ENCODE measurements around the gene COMMD3. TPM values are rescaled to one million over a fixed set of nuclear protein-coding genes. Genes with fewer than 3 reads are reported as not detected.

COMMD3 gene
- total RNA-seq, 1 experiment from 2014 or later: 2.6 TPM

DNA sequence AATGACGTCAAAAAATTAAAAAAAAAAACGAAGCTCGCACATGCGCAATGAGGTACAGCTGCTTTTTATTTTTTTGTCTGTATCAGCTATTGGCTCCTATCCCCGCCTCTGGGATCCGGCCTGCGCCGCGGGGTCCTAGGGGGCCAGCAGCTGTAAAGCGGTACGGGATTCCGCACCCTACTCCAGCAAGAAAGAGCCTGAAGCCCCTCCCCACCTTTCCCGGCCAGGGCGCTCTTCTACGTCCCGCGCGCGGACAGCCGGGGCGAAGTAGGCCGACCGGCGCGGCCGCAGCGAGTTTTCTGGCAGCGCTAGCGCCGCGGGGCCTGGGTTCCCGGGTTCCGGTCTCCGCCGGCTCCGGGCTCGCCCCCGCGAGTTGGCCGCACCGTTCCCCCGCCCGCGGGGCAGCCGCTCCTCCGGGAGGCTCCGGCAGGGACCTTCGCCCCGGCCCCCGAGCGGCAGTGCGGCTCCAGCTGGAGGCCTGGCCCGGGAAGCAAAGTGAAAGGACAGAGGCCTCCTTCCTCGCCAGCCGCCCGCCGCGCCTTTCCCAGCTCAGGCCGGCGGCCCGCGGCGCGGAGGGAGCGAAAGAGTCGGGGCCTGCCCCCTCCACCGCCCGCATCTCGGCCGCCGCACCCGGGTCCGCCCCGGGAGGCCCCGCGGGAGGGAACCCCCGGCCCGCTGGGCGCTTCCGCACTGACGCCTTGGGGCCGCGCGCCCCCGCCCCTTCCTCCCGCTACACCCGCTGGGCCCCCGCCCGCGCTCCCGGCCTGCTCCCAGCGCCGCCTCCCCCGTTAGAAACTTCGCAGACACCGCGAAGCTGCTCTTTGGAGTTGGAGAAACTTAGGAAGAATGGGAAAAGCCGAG lies 24.4 kb downstream of the COMMD3 start (continued):
- no peak for TF ChIP-seq ZNF281 (CRISPR knock-in tag; IDR thresholded peaks at IDR 0.05)
- TF ChIP-seq, protein P1, sequence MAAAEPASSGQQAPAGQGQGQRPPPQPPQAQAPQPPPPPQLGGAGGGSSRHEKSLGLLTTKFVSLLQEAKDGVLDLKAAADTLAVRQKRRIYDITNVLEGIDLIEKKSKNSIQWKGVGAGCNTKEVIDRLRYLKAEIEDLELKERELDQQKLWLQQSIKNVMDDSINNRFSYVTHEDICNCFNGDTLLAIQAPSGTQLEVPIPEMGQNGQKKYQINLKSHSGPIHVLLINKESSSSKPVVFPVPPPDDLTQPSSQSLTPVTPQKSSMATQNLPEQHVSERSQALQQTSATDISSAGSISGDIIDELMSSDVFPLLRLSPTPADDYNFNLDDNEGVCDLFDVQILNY (CRISPR knock-in tag; IDR thresholded peaks at IDR 0.05): no peak
- no peak for TF ChIP-seq PRDM15 (CRISPR knock-in tag; IDR thresholded peaks at IDR 0.05)
- no peak for TF ChIP-seq NR1H2 (CRISPR knock-in tag; IDR thresholded peaks at IDR 0.05)
- peak; percentile 23; the same call in 1 of the 2 replicates for TF ChIP-seq HMGXB4 (CRISPR knock-in tag; IDR thresholded peaks at IDR 0.05)
- no peak for TF ChIP-seq KAT7 (CRISPR knock-in tag; IDR thresholded peaks at IDR 0.05; ENCODE audit: borderline replicate concordance)

- POLR2A ChIA-PET: interaction anchor here (0.8 to 1.0 kb wide), 2 partner anchors 29 to 842 kb away, joined by 3 to 4 read pairs; no protein-coding TSS in a partner anchor
- Mint-ChIP-seq H3K9me3 (no peaks in the 10 kb centered on the region), H3K4me3 (peak overlapping the region; percentile 60), H3K27ac (no peak overlapping the region), H3K4me1 (peaks cover 18% of the 10 kb centered on the region), H3K36me3 (no peaks in the 10 kb centered on the region), H3K27me3 (ENCODE audit: low read depth) (peaks cover 96% of the 10 kb centered on the region)
- CTCF ChIA-PET: no interaction called here
- TF ChIP-seq SOX15 (CRISPR knock-in tag; IDR thresholded peaks at IDR 0.05): no peak
- TF ChIP-seq, protein P1 (CRISPR knock-in tag; IDR thresholded peaks at IDR 0.05): no peak
- no peak for TF ChIP-seq ATF1 (CRISPR knock-in tag; IDR thresholded peaks at IDR 0.05)
- TF ChIP-seq ZNF138 (CRISPR knock-in tag; conservative IDR thresholded peaks at IDR 0.05): no peak
- TF ChIP-seq ZNF416 (CRISPR knock-in tag; IDR thresholded peaks at IDR 0.05): no peak
- no peak for TF ChIP-seq KAT7 (CRISPR knock-in tag; IDR thresholded peaks at IDR 0.05; ENCODE audit: borderline replicate concordance)
- TF ChIP-seq CBFB (CRISPR knock-in tag; IDR thresholded peaks at IDR 0.05; ENCODE audit: low read depth): no peak
- no peak for TF ChIP-seq FOXP1 (CRISPR knock-in tag; IDR thresholded peaks at IDR 0.05; ENCODE audit: borderline replicate concordance)
- TF ChIP-seq ZNF512 (CRISPR knock-in tag; IDR thresholded peaks at IDR 0.05; ENCODE audit: borderline replicate concordance): no peak
- no peak for TF ChIP-seq FOXJ3 (CRISPR knock-in tag; IDR thresholded peaks at IDR 0.05; ENCODE audit: borderline replicate concordance)
- peak; percentile 6 for ATAC-seq
- no peak for DNase-seq (ENCODE audit: low spot score)
Measured at GRCh38 chr10:22341190-22341925, 25.2 kb downstream of the COMMD3 start.
